RWPE1 (cell line): ENCODE results near the gene DPH1.

Source experiments
- CTCF ChIA-PET: fragments of 350-600 bp; sonication (Branson Sonifier 250); formaldehyde crosslinking; extraction: SDS; loops from one replicate; lab custom pipeline; 2021; lab: Yijun Ruan, JAX
- POLR2A ChIA-PET: fragments of 400-600 bp; formaldehyde crosslinking; extraction: SDS; loops from one replicate; lab custom pipeline; 2020; ENCODE audit warnings: antibody characterized with exemption; ENCODE audit not compliant: low non-redundant PET; lab: Yijun Ruan, JAX
- DNase-seq: peaks from one replicate; pipeline ENCODE4 v3.0.0; 2012; ENCODE audit warnings: low spot score
- H3K27ac ChIP-seq: fragments of 450-650 bp; 2 replicates; pipeline ENCODE4 v1.5.1; 2017
- CTCF ChIP-seq: fragments of 450-650 bp; conservative IDR thresholded peaks from 2 replicates; pipeline ENCODE4 v1.5.1; 2017; ENCODE audit warnings: low read depth, mild to moderate bottlenecking

The DPH1 gene

GRCh38 chr17:2056206-2057174 is 26.5 kb downstream of the DPH1 start:
- TF ChIP-seq CTCF, result no peak
- DNase-seq, result no peak
- ChIA-PET POLR2A (no interaction called here), CTCF (interaction anchor here (0.6 to 3.4 kb wide), 5 partner anchors 188 to 729 kb away, joined by 3 to 84 read pairs (median 5); no protein-coding TSS in a partner anchor)
- no peak overlapping the region for H3K27ac ChIP-seq

GRCh38 chr17:2057175-2057759 is 27.3 kb downstream of the DPH1 start:
- TF ChIP-seq CTCF, result no peak
- POLR2A ChIA-PET, result no interaction called here
- no peak for DNase-seq
- H3K27ac ChIP-seq, result no peak overlapping the region
- CTCF ChIA-PET, result interaction anchor here (0.6 to 2.7 kb wide), 4 partner anchors 175 to 210 kb away, joined by 3 to 31 read pairs (median 6); no protein-coding TSS in a partner anchor

- TF ChIP-seq CTCF, result no peak
- no peak overlapping the region for H3K27ac ChIP-seq
- no peak for DNase-seq
- ChIA-PET POLR2A (no interaction called here), CTCF (interaction anchor here (0.6 to 2.7 kb wide), 7 partner anchors 150 to 331 kb away, joined by 3 to 31 read pairs (median 4); no protein-coding TSS in a partner anchor)
Measured at GRCh38 chr17:2057760-2058585, 28.0 kb downstream of the DPH1 start.

- TF ChIP-seq CTCF, result peak; percentile 43; the same call in 1 of the 2 replicates
- no peak for DNase-seq
- H3K27ac ChIP-seq, result peak overlapping the region; percentile 36
- ChIA-PET CTCF (interaction anchor here (0.6 to 2.7 kb wide), 10 partner anchors 14 to 663 kb away, joined by 3 to 31 read pairs (median 3); no protein-coding TSS in a partner anchor), POLR2A (no interaction called here)
Measured at GRCh38 chr17:2058586-2059546, 28.9 kb downstream of the DPH1 start.

GRCh38 chr17:2059547-2060384 is 29.8 kb downstream of the DPH1 start:
- peak overlapping the region; percentile 36 for H3K27ac ChIP-seq

More at GRCh38 chr17:2059547-2060384, 29.8 kb downstream of the DPH1 start:
- no peak for TF ChIP-seq CTCF
- DNase-seq, result no peak
- ChIA-PET CTCF (interaction anchor here (0.6 to 2.7 kb wide), 3 partner anchors 110 to 185 kb away, joined by 3 to 31 read pairs (median 4); no protein-coding TSS in a partner anchor), POLR2A (no interaction called here)
